GM23338 (cell line): Measurements from ENCODE around the gene CCDC28A. TPM values are rescaled to one million over a fixed set of nuclear protein-coding genes. Genes with fewer than 3 reads are reported as not detected.

Experiments
- ATAC-seq: fragments of 200-7000 bp; cut with Tn5 transposase; 3 replicates; pipeline ENCODE4 v1.9.1; 2020
- DNase-seq: peaks from one replicate; pipeline ENCODE4 v3.0.0-alpha.2; 2015; ENCODE audit warnings: low spot score
- H2AFZ ChIP-seq: fragments of 200-600 bp; sonication (generic); 2 replicates; pipeline ENCODE4 v1.8.0; 2016; ENCODE audit warnings: antibody characterized with exemption, mild to moderate bottlenecking, moderate library complexity
- H3F3A ChIP-seq: fragments of 200-600 bp; sonication (generic); replicated peaks from 2 replicates; pipeline ENCODE4 v1.8.0; 2017; ENCODE audit warnings: antibody characterized with exemption, mixed run types, low read depth
- H3K27ac ChIP-seq: fragments of 200-600 bp; sonication (generic); 2 replicates; pipeline ENCODE4 v1.6.1; 2016; ENCODE audit warnings: low read depth
- H3K27me3 ChIP-seq: fragments of 200-600 bp; sonication (generic); 2 replicates; pipeline ENCODE4 v1.8.0; 2016; ENCODE audit warnings: mild to moderate bottlenecking, mixed run types, moderate library complexity; ENCODE audit not compliant: insufficient read depth
- H3K36me3 ChIP-seq: fragments of 200-600 bp; sonication (generic); 2 replicates; pipeline ENCODE4 v1.8.0; 2016; ENCODE audit warnings: mild to moderate bottlenecking; ENCODE audit not compliant: insufficient read depth
- H3K4me1 ChIP-seq: fragments of 200-600 bp; sonication (generic); 2 replicates; pipeline ENCODE4 v1.8.0; 2016; ENCODE audit warnings: mild to moderate bottlenecking, moderate library complexity; ENCODE audit not compliant: insufficient read depth
- H3K4me2 ChIP-seq: fragments of 200-600 bp; sonication (generic); 2 replicates; pipeline ENCODE4 v1.7.1; 2017; ENCODE audit warnings: mixed run types
- H3K4me3 ChIP-seq: fragments of 200-600 bp; sonication (generic); 2 replicates; pipeline ENCODE4 v1.6.1; 2016; ENCODE audit warnings: mixed run types
- H3K79me2 ChIP-seq: fragments of 200-600 bp; sonication (generic); replicated peaks from 2 replicates; pipeline ENCODE4 v1.8.0; 2017; ENCODE audit warnings: mild to moderate bottlenecking; ENCODE audit not compliant: insufficient read depth
- H3K9me2 ChIP-seq: fragments of 200-600 bp; sonication (generic); 2 replicates; pipeline ENCODE4 v1.8.0; 2017; ENCODE audit not compliant: insufficient read depth
- H4K20me1 ChIP-seq: fragments of 200-600 bp; sonication (generic); replicated peaks from 2 replicates; pipeline ENCODE4 v1.8.0; 2017; ENCODE audit warnings: mild to moderate bottlenecking; ENCODE audit not compliant: insufficient read depth
- H3K27ac Mint-ChIP-seq: 2 replicates; pipeline ENCODE4 v1.8.0; 2020; ENCODE audit warnings: inconsistent platforms, mild to moderate bottlenecking, moderate library complexity, mixed read lengths
- H3K27me3 Mint-ChIP-seq: 3 replicates; pipeline ENCODE4 v1.8.0; 2022; ENCODE audit warnings: low read depth, mild to moderate bottlenecking, moderate library complexity, mixed read lengths, inconsistent platforms; ENCODE audit not compliant: insufficient read depth, poor library complexity
- H3K36me3 Mint-ChIP-seq: 3 replicates; pipeline ENCODE4 v1.8.0; 2021; ENCODE audit warnings: low read depth, mild to moderate bottlenecking, inconsistent platforms, moderate library complexity, mixed read lengths
- H3K4me1 Mint-ChIP-seq: 3 replicates; pipeline ENCODE4 v1.8.0; 2020; ENCODE audit warnings: mild to moderate bottlenecking, inconsistent platforms, mixed read lengths
- H3K4me3 Mint-ChIP-seq: 3 replicates; pipeline ENCODE4 v1.8.0; 2021; ENCODE audit warnings: moderate library complexity, mild to moderate bottlenecking, inconsistent platforms, mixed read lengths
- H3K9me3 Mint-ChIP-seq: 3 replicates; pipeline ENCODE4 v1.8.0; 2020; ENCODE audit warnings: moderate library complexity, mild to moderate bottlenecking, inconsistent platforms, mixed read lengths
- CREB1 ChIP-seq: fragments of 250-450 bp; sonication (Bioruptor Pico); IDR thresholded peaks from 2 replicates; pipeline ENCODE4 v1.5.0; 2020; ENCODE audit warnings: low read depth, mild to moderate bottlenecking, moderate library complexity
- EZH2 ChIP-seq: fragments of 200-600 bp; sonication (generic); IDR thresholded peaks from one replicate; pipeline ENCODE4 v1.8.0; 2017; ENCODE audit warnings: antibody characterized with exemption, mild to moderate bottlenecking, low read depth; ENCODE audit not compliant: unreplicated experiment
- EZH2phosphoT487 ChIP-seq: fragments of 200-600 bp; sonication (generic); IDR thresholded peaks from one replicate; pipeline ENCODE4 v1.8.1; 2018; ENCODE audit warnings: antibody characterized with exemption; ENCODE audit not compliant: unreplicated experiment
- JUNB ChIP-seq: IDR thresholded peaks from one replicate; pipeline ENCODE4 v1.6.1; 2016; ENCODE audit warnings: antibody characterized with exemption; ENCODE audit not compliant: unreplicated experiment
- NANOG ChIP-seq: IDR thresholded peaks from 2 replicates; pipeline ENCODE4 v1.6.1; 2016; ENCODE audit warnings: antibody characterized with exemption, borderline replicate concordance
- POLR2AphosphoS5 ChIP-seq: IDR thresholded peaks from 2 replicates; pipeline ENCODE4 v1.6.1; 2016; ENCODE audit warnings: antibody characterized with exemption, low read depth
- STAT1 ChIP-seq: IDR thresholded peaks from one replicate; pipeline ENCODE4 v1.6.1; 2016; ENCODE audit warnings: antibody characterized with exemption; ENCODE audit not compliant: unreplicated experiment
- ZNF114 ChIP-seq: fragments of 250-450 bp; sonication (Bioruptor Pico); IDR thresholded peaks from 2 replicates; pipeline ENCODE4 v1.5.0; 2020; ENCODE audit warnings: mild to moderate bottlenecking, moderate library complexity
- ZNF331 ChIP-seq: fragments of 250-450 bp; sonication (Bioruptor Pico); IDR thresholded peaks from 2 replicates; pipeline ENCODE4 v1.5.0; 2020; ENCODE audit warnings: low read depth, mild to moderate bottlenecking, moderate library complexity
- polyA plus RNA-seq: library from polyadenylated mRNA; unstranded; fragments of >200 nt; fragmentation: Nextera tagmentation; extraction: Ambion mirVana; gene quantifications from 2 replicates; pipeline ENCODE4 v1.2.1, GENCODE V29; 2016
- total RNA-seq: library from RNA; depleted of rRNA; stranded (reverse); fragments of >200 nt; shearing (Covaris generic); gene quantifications from 2 replicates; pipeline ENCODE4 v1.2.3, GENCODE V29; 2014
- TF ChIP-seq, protein P1 (sequence below): IDR thresholded peaks from 2 replicates; pipeline ENCODE4 v1.6.1; 2016; ENCODE audit warnings: antibody characterized with exemption
- TF ChIP-seq, protein P2 (sequence below): IDR thresholded peaks from one replicate; pipeline ENCODE4 v1.6.1; 2018; ENCODE audit warnings: antibody characterized with exemption; ENCODE audit not compliant: unreplicated experiment
- TF ChIP-seq, protein P3 (sequence below): fragments of 250-450 bp; sonication (Bioruptor Pico); IDR thresholded peaks from 2 replicates; pipeline ENCODE4 v1.5.0; 2020; ENCODE audit warnings: mild to moderate bottlenecking, moderate library complexity

Gene CCDC28A
- total and polyA plus RNA-seq, 2 experiments from 2014 or later = 11.2 to 14.0 TPM

DNA sequence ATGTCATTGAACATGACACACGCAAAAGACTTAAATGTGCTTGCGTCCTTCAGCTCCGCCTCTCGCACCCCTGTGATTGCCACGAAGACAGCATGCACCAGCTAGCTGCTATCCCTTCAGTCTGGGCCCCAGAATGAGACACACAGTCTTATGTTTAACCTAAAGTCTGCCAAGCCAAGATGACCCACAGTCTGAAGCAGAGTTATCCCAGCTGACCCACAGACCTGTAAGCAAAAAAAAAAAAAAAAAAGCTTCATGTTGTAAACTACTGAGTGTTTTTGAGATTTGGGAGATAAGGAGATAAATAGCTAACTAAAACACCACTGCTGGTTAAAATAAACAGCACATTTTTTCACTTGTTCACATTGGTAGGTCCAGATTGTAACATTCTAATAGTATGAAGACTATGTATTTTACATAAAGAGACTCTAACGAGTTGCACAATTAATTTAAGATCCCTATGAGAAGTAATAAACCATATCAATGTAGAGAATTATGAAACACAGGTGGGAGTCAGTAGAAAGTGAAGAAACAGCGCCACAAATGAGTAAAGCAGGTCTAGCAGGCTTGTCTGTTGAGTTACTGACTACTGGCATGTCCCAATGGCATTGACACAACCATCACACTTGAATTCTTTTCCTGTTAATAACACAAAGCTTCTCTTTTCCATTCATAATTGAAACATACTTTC, 47.4 kb upstream of the CCDC28A start:
- no peak overlapping the region for H3K4me3 ChIP-seq
- no peaks in the 10 kb centered on the region for H3K27me3 ChIP-seq
- no peaks in the 10 kb centered on the region for H3F3A ChIP-seq
- H3K4me1 Mint-ChIP-seq = peaks cover 7% of the 10 kb centered on the region; the same call in 2 of the 3 replicates
- H2AFZ ChIP-seq = no peak overlapping the region
- no peaks in the 10 kb centered on the region; the same call in 2 of the 3 replicates for H3K9me3 Mint-ChIP-seq
- H3K27ac Mint-ChIP-seq = no peak overlapping the region; the same call in 1 of the 2 replicates
- no peak for ATAC-seq
- no peaks in the 10 kb centered on the region for H3K36me3 Mint-ChIP-seq
- H3K4me1 ChIP-seq = no peaks in the 10 kb centered on the region; the same call in 1 of the 2 replicates
- H3K27me3 Mint-ChIP-seq = no peaks in the 10 kb centered on the region
- DNase-seq = no peak
- H3K4me3 Mint-ChIP-seq = no peak overlapping the region
- H3K27ac ChIP-seq = no peak overlapping the region
- H3K36me3 ChIP-seq = no peaks in the 10 kb centered on the region
- H3K9me2 ChIP-seq = 0 out of 2 replicates have a peak, but pooled peaks cover 3% of the 10 kb centered on the region
- H3K4me2 ChIP-seq = no peak overlapping the region
- H4K20me1 ChIP-seq = no peaks in the 10 kb centered on the region
- H3K79me2 ChIP-seq = no peaks in the 10 kb centered on the region
- TF ChIP-seq, protein P1, sequence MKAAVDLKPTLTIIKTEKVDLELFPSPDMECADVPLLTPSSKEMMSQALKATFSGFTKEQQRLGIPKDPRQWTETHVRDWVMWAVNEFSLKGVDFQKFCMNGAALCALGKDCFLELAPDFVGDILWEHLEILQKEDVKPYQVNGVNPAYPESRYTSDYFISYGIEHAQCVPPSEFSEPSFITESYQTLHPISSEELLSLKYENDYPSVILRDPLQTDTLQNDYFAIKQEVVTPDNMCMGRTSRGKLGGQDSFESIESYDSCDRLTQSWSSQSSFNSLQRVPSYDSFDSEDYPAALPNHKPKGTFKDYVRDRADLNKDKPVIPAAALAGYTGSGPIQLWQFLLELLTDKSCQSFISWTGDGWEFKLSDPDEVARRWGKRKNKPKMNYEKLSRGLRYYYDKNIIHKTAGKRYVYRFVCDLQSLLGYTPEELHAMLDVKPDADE = no peak
- TF ChIP-seq JUNB (no peak), STAT1 (no peak), EZH2 (no peak), NANOG (no peak), CREB1 (no peak), ZNF114 (no peak), POLR2AphosphoS5 (no peak), EZH2phosphoT487 (no peak), ZNF331 (CRISPR knock-in tag) (no peak)
- TF ChIP-seq, protein P2, sequence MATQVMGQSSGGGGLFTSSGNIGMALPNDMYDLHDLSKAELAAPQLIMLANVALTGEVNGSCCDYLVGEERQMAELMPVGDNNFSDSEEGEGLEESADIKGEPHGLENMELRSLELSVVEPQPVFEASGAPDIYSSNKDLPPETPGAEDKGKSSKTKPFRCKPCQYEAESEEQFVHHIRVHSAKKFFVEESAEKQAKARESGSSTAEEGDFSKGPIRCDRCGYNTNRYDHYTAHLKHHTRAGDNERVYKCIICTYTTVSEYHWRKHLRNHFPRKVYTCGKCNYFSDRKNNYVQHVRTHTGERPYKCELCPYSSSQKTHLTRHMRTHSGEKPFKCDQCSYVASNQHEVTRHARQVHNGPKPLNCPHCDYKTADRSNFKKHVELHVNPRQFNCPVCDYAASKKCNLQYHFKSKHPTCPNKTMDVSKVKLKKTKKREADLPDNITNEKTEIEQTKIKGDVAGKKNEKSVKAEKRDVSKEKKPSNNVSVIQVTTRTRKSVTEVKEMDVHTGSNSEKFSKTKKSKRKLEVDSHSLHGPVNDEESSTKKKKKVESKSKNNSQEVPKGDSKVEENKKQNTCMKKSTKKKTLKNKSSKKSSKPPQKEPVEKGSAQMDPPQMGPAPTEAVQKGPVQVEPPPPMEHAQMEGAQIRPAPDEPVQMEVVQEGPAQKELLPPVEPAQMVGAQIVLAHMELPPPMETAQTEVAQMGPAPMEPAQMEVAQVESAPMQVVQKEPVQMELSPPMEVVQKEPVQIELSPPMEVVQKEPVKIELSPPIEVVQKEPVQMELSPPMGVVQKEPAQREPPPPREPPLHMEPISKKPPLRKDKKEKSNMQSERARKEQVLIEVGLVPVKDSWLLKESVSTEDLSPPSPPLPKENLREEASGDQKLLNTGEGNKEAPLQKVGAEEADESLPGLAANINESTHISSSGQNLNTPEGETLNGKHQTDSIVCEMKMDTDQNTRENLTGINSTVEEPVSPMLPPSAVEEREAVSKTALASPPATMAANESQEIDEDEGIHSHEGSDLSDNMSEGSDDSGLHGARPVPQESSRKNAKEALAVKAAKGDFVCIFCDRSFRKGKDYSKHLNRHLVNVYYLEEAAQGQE = no peak
- TF ChIP-seq, protein P3, sequence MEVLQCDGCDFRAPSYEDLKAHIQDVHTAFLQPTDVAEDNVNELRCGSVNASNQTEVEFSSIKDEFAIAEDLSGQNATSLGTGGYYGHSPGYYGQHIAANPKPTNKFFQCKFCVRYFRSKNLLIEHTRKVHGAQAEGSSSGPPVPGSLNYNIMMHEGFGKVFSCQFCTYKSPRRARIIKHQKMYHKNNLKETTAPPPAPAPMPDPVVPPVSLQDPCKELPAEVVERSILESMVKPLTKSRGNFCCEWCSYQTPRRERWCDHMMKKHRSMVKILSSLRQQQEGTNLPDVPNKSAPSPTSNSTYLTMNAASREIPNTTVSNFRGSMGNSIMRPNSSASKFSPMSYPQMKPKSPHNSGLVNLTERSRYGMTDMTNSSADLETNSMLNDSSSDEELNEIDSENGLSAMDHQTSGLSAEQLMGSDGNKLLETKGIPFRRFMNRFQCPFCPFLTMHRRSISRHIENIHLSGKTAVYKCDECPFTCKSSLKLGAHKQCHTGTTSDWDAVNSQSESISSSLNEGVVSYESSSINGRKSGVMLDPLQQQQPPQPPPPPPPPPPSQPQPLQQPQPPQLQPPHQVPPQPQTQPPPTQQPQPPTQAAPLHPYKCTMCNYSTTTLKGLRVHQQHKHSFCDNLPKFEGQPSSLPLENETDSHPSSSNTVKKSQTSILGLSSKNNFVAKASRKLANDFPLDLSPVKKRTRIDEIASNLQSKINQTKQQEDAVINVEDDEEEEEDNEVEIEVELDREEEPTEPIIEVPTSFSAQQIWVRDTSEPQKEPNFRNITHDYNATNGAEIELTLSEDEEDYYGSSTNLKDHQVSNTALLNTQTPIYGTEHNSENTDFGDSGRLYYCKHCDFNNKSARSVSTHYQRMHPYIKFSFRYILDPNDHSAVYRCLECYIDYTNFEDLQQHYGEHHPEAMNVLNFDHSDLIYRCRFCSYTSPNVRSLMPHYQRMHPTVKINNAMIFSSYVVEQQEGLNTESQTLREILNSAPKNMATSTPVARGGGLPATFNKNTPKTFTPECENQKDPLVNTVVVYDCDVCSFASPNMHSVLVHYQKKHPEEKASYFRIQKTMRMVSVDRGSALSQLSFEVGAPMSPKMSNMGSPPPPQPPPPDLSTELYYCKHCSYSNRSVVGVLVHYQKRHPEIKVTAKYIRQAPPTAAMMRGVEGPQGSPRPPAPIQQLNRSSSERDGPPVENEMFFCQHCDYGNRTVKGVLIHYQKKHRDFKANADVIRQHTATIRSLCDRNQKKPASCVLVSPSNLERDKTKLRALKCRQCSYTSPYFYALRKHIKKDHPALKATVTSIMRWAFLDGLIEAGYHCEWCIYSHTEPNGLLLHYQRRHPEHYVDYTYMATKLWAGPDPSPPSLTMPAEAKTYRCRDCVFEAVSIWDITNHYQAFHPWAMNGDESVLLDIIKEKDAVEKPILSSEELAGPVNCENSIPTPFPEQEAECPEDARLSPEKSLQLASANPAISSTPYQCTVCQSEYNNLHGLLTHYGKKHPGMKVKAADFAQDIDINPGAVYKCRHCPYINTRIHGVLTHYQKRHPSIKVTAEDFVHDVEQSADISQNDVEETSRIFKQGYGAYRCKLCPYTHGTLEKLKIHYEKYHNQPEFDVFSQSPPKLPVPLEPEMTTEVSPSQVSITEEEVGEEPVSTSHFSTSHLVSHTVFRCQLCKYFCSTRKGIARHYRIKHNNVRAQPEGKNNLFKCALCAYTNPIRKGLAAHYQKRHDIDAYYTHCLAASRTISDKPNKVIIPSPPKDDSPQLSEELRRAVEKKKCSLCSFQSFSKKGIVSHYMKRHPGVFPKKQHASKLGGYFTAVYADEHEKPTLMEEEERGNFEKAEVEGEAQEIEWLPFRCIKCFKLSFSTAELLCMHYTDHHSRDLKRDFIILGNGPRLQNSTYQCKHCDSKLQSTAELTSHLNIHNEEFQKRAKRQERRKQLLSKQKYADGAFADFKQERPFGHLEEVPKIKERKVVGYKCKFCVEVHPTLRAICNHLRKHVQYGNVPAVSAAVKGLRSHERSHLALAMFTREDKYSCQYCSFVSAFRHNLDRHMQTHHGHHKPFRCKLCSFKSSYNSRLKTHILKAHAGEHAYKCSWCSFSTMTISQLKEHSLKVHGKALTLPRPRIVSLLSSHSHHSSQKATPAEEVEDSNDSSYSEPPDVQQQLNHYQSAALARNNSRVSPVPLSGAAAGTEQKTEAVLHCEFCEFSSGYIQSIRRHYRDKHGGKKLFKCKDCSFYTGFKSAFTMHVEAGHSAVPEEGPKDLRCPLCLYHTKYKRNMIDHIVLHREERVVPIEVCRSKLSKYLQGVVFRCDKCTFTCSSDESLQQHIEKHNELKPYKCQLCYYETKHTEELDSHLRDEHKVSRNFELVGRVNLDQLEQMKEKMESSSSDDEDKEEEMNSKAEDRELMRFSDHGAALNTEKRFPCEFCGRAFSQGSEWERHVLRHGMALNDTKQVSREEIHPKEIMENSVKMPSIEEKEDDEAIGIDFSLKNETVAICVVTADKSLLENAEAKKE (CRISPR knock-in tag) = no peak
